GM06990 (cell line): Measurements from ENCODE around the gene C15orf62.

Source experiments
- DNase-seq: peaks from one replicate; pipeline ENCODE4 v3.0.0-alpha.2; 2011; ENCODE audit not compliant: insufficient read length; ENCODE audit errors: extremely low read depth
- H3K27me3 ChIP-seq: replicated peaks from 2 replicates; pipeline ENCODE4 v1.6.0; 2011; ENCODE audit warnings: low read length; ENCODE audit not compliant: control insufficient read depth, insufficient read depth
- H3K36me3 ChIP-seq: 2 replicates; pipeline ENCODE4 v1.5.1; 2011; ENCODE audit warnings: low read length; ENCODE audit not compliant: control insufficient read depth, insufficient read depth
- H3K4me3 ChIP-seq: replicated peaks from 2 replicates; pipeline ENCODE4 v1.5.1; 2011; ENCODE audit warnings: low read depth, mild to moderate bottlenecking, control low read depth, low read length
- CTCF ChIP-seq: IDR thresholded peaks from 2 replicates; pipeline ENCODE4 v1.5.1; 2011; ENCODE audit warnings: low read length, control low read depth, mild to moderate bottlenecking, inconsistent platforms; ENCODE audit not compliant: insufficient read depth, poor library complexity, severe bottlenecking

The C15orf62 gene

GRCh38 chr15:40731034-40731433 is 38.7 kb upstream of the C15orf62 start:
- no peak for TF ChIP-seq CTCF
- Histone ChIP-seq H3K27me3 (no peaks in the 10 kb centered on the region), H3K36me3 (peaks cover 11% of the 10 kb centered on the region), H3K4me3 (no peak overlapping the region)
- no peak for DNase-seq

GRCh38 chr15:40736575-40736974 is 33.2 kb upstream of the C15orf62 start:
- no peak for DNase-seq
- no peak overlapping the region for H3K4me3 ChIP-seq
- no peaks in the 10 kb centered on the region for H3K27me3 ChIP-seq
- TF ChIP-seq CTCF, result no peak
- H3K36me3 ChIP-seq, result peaks cover 18% of the 10 kb centered on the region

- DNase-seq, result no peak
- H3K27me3 ChIP-seq, result no peaks in the 10 kb centered on the region
- no peak for TF ChIP-seq CTCF
- no peak overlapping the region for H3K4me3 ChIP-seq
- peaks cover 16% of the 10 kb centered on the region for H3K36me3 ChIP-seq
These were observed 32.7 kb upstream of the C15orf62 start for GRCh38 chr15:40737048-40737447.

GRCh38 chr15:40739047-40739446 is 30.7 kb upstream of the C15orf62 start:
- DNase-seq, result no peak
- H3K36me3 ChIP-seq, result peaks cover 13% of the 10 kb centered on the region
- no peak overlapping the region for H3K4me3 ChIP-seq
- no peak for TF ChIP-seq CTCF
- H3K27me3 ChIP-seq, result no peaks in the 10 kb centered on the region

DNA sequence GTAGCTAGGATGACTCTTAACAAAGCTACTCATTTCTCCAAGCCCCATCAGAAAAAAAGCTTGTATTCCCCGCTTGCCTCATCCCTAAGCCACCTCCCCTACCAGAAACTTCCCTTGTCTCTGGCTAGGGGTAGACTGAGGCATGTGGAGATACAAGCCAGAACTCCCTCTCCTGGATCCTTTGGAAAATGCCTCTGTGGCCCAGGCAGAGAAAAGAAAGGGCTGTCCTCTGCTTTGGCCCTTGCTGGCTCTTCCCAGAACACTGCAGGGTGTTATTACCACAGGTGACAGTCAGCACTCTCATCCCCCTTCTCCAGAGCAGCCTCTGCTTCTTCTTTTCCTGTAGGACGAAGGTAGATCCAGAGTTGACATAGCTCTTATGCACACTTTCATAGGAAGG is 29.9 kb upstream of the C15orf62 start:
- Histone ChIP-seq H3K36me3 (peaks cover 15% of the 10 kb centered on the region), H3K27me3 (no peaks in the 10 kb centered on the region), H3K4me3 (no peak overlapping the region)
- DNase-seq, result no peak
- no peak for TF ChIP-seq CTCF

GRCh38 chr15:40743485-40743901 is 26.3 kb upstream of the C15orf62 start:
- Histone ChIP-seq H3K4me3 (no peak overlapping the region), H3K27me3 (no peaks in the 10 kb centered on the region), H3K36me3 (peaks cover 15% of the 10 kb centered on the region)
- no peak for DNase-seq
- TF ChIP-seq CTCF, result no peak
